SK-N-MC (cell line): ENCODE measurements around the gene NINL.

ENCODE experiments used
- DNase-seq: peaks from one replicate; pipeline ENCODE4 v3.0.0-alpha.2; 2011; ENCODE audit warnings: low read depth, low spot score
- H3K27ac ChIP-seq: fragments of 200-600 bp; sonication (generic); 2 replicates; pipeline ENCODE4 v1.5.1; 2016; ENCODE audit warnings: mixed run types
- H3K36me3 ChIP-seq: fragments of 200-600 bp; sonication (generic); 2 replicates; pipeline ENCODE4 v1.6.1; 2017; ENCODE audit warnings: antibody characterized with exemption, low read length, mixed read lengths; ENCODE audit not compliant: insufficient read depth
- H3K4me3 ChIP-seq: fragments of 200-600 bp; sonication (generic); 2 replicates; pipeline ENCODE4 v1.5.1; 2016
- H3K9ac ChIP-seq: fragments of 200-600 bp; sonication (generic); 2 replicates; pipeline ENCODE4 v1.8.0; 2017; ENCODE audit warnings: mixed run types, mixed read lengths; ENCODE audit not compliant: insufficient read length
- H3K9me3 ChIP-seq: fragments of 200-600 bp; sonication (generic); 2 replicates; pipeline ENCODE4 v1.6.1; 2017; ENCODE audit warnings: low read depth, mild to moderate bottlenecking, antibody characterized with exemption, low read length, moderate library complexity, mixed read lengths
- EZH2 ChIP-seq: fragments of 200-600 bp; sonication (generic); IDR thresholded peaks from one replicate; pipeline ENCODE4 v1.6.1; 2017; ENCODE audit warnings: antibody characterized with exemption
- FOXP2 ChIP-seq: optimal IDR thresholded peaks from 2 replicates; pipeline ENCODE3; 2011; ENCODE audit warnings: mild to moderate bottlenecking, moderate library complexity; ENCODE audit not compliant: insufficient read depth; ENCODE audit errors: extremely low read length, control extremely low read depth
- POLR2AphosphoS5 ChIP-seq: IDR thresholded peaks from 2 replicates; pipeline ENCODE4 v1.6.1; 2012; ENCODE audit warnings: mild to moderate bottlenecking, low read depth, low read length, borderline replicate concordance

The NINL gene

GRCh38 chr20:25484911-25485511, 100.3 kb downstream of the NINL start:
- H3K27ac ChIP-seq = no peak overlapping the region
- DNase-seq = no peak
- H3K36me3 ChIP-seq = peaks cover 42% of the 10 kb centered on the region
- H3K4me3 ChIP-seq = no peak overlapping the region
- H3K9me3 ChIP-seq = no peaks in the 10 kb centered on the region
- no peak for TF ChIP-seq POLR2AphosphoS5
- TF ChIP-seq EZH2 = no peak
- no peak for TF ChIP-seq FOXP2
- H3K9ac ChIP-seq = no peak overlapping the region

- no peak overlapping the region for H3K9ac ChIP-seq
- no peak overlapping the region for H3K27ac ChIP-seq
- DNase-seq = no peak
- no peaks in the 10 kb centered on the region for H3K9me3 ChIP-seq
- H3K4me3 ChIP-seq = no peak overlapping the region
- H3K36me3 ChIP-seq = peaks cover 45% of the 10 kb centered on the region
- TF ChIP-seq POLR2AphosphoS5 = no peak
- no peak for TF ChIP-seq FOXP2
- no peak for TF ChIP-seq EZH2
These were observed 101.0 kb downstream of the NINL start for GRCh38 chr20:25484224-25484846.

GRCh38 chr20:25483431-25484132, 101.7 kb downstream of the NINL start:
- no peak overlapping the region for H3K9ac ChIP-seq
- peaks cover 48% of the 10 kb centered on the region for H3K36me3 ChIP-seq
- H3K4me3 ChIP-seq = no peak overlapping the region
- no peak overlapping the region for H3K27ac ChIP-seq
- no peak for TF ChIP-seq FOXP2
- TF ChIP-seq EZH2 = no peak
- no peak for TF ChIP-seq POLR2AphosphoS5
- DNase-seq = no peak
- no peaks in the 10 kb centered on the region for H3K9me3 ChIP-seq

- H3K9ac ChIP-seq = no peak overlapping the region
- TF ChIP-seq FOXP2 (no peak), EZH2 (no peak), POLR2AphosphoS5 (no peak)
- no peak overlapping the region for H3K27ac ChIP-seq
- peaks cover 43% of the 10 kb centered on the region; the same call in 1 of the 2 replicates for H3K36me3 ChIP-seq
- H3K4me3 ChIP-seq = no peak overlapping the region
- no peaks in the 10 kb centered on the region for H3K9me3 ChIP-seq
- DNase-seq = no peak
These were observed 103.4 kb downstream of the NINL start for GRCh38 chr20:25481918-25482253.

- no peak overlapping the region for H3K4me3 ChIP-seq
- H3K9me3 ChIP-seq = no peaks in the 10 kb centered on the region
- H3K9ac ChIP-seq = no peak overlapping the region
- TF ChIP-seq POLR2AphosphoS5 = no peak
- no peak for TF ChIP-seq FOXP2
- no peak for TF ChIP-seq EZH2
- DNase-seq = no peak
- H3K27ac ChIP-seq = no peak overlapping the region
- peaks cover 43% of the 10 kb centered on the region; the same call in 1 of the 2 replicates for H3K36me3 ChIP-seq
These were observed 104.0 kb downstream of the NINL start for GRCh38 chr20:25481235-25481917.

- no peak for DNase-seq
- Histone ChIP-seq H3K36me3 (peaks cover 43% of the 10 kb centered on the region; the same call in 1 of the 2 replicates), H3K27ac (no peak overlapping the region), H3K4me3 (no peak overlapping the region), H3K9me3 (no peaks in the 10 kb centered on the region), H3K9ac (no peak overlapping the region)
- no peak for TF ChIP-seq FOXP2
- no peak for TF ChIP-seq EZH2
- TF ChIP-seq POLR2AphosphoS5 = no peak
These were observed 104.5 kb downstream of the NINL start for GRCh38 chr20:25480797-25481196.

GRCh38 chr20:25480156-25480555, 105.2 kb downstream of the NINL start:
- no peak overlapping the region for H3K27ac ChIP-seq
- H3K36me3 ChIP-seq = peaks cover 41% of the 10 kb centered on the region; the same call in 1 of the 2 replicates
- H3K9ac ChIP-seq = no peak overlapping the region
- TF ChIP-seq POLR2AphosphoS5 = no peak
- no peak for DNase-seq
- H3K9me3 ChIP-seq = no peaks in the 10 kb centered on the region
- no peak overlapping the region for H3K4me3 ChIP-seq

- H3K9ac ChIP-seq = no peak overlapping the region
- H3K27ac ChIP-seq = no peak overlapping the region
- peaks cover 36% of the 10 kb centered on the region; the same call in 1 of the 2 replicates for H3K36me3 ChIP-seq
- no peak for DNase-seq
- no peak overlapping the region for H3K4me3 ChIP-seq
- no peak for TF ChIP-seq EZH2
- no peak for TF ChIP-seq FOXP2
- TF ChIP-seq POLR2AphosphoS5 = no peak
- H3K9me3 ChIP-seq = no peaks in the 10 kb centered on the region
These were observed 105.7 kb downstream of the NINL start for GRCh38 chr20:25479638-25480037.
